Myocyte (in vitro differentiated cells): ENCODE data around the gene LYSMD3. TPM values are rescaled to one million over a fixed set of nuclear protein-coding genes. Genes with fewer than 3 reads are reported as not detected.
"Not testable (repeated sequence)": the region's sequence is repeated elsewhere in the genome, so short reads cannot be mapped to it uniquely, and the experiment has no call there.

Experiments
- DNase-seq: peaks from one replicate; pipeline ENCODE4 v3.0.0-alpha.2; 2012; ENCODE audit warnings: low read depth
- polyA plus RNA-seq: library from polyadenylated mRNA; unstranded; fragments of >200 nt; gene quantifications from one replicate; pipeline ENCODE4 v1.2.1, GENCODE V29; 2012; ENCODE audit warnings: missing spikeins
- total RNA-seq: library from RNA; depleted of rRNA; stranded (reverse); fragments of >200 nt; gene quantifications from 2 replicates; pipeline ENCODE4 v1.2.3, GENCODE V29; 2014

The LYSMD3 gene
- 14.3 and 15.8 TPM in 2 replicates for total RNA-seq
- polyA plus RNA-seq, result 7.0 TPM

DNA sequence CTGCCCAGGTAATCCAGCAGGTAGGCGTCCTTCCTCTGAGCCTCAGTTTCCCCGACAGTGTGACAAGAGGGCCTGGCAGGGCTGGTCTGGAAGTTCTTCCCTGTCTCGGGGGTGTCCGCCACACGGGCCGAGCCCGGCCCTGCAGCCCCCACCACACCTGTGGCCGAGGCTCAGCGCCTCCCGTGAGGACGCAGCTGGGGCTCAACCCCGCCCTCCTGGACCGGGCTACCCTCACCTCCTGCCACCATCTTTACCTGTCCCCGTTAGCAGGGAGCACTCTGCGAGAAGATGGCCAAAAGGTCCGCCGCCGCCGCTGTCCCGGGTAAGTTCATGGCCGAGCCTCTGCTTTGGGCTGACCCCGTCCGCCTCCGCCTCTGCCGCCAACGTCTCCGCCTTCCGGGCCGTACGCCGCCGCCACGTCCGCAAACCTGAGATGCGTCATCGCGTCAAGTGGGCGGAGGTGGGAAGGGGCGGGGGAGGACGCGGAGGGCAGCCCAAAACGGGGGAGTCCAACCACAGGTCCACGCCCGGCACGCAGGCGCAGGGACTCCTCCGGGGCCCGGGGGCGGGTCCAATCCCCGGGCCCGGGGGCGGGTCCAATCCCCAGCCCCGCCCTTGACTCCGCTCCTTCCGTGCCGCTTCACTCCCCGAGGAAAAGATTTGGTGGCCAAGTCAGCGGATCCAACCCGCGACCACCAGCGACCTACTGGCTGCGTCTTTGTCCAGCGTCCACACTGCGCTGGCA is at the start of gene LYSMD3:
Gene LYSMD3 (minus strand): TSS at position 391 of the 745 bp plus-strand sequence. CDS start 4,295 bp downstream, outside the sequence.
- DNase-seq, result peak; percentile 97

DNA sequence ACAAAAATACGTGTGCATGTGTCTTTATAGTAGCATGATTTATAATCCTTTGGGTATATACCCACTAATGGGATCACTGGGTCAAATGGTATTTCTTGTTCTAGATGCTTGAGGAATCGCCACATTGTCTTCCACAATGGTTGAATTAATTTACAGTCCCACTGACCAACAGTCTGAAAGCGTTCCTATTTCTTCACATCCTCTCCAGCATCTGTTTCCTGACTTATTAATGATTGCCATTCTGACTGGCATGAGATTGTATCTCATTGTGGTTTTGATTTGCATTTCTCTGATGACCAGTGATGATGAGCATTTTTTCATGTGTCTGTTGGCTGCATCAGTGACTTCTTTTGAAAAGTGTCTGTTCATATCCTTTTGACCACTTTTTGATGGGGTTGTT is 47.2 kb upstream of the LYSMD3 start:
- DNase-seq, result not testable (repeated sequence)

- DNase-seq, result no peak
Measured at GRCh38 chr5:90575712-90576111, 46.3 kb upstream of the LYSMD3 start.

DNA sequence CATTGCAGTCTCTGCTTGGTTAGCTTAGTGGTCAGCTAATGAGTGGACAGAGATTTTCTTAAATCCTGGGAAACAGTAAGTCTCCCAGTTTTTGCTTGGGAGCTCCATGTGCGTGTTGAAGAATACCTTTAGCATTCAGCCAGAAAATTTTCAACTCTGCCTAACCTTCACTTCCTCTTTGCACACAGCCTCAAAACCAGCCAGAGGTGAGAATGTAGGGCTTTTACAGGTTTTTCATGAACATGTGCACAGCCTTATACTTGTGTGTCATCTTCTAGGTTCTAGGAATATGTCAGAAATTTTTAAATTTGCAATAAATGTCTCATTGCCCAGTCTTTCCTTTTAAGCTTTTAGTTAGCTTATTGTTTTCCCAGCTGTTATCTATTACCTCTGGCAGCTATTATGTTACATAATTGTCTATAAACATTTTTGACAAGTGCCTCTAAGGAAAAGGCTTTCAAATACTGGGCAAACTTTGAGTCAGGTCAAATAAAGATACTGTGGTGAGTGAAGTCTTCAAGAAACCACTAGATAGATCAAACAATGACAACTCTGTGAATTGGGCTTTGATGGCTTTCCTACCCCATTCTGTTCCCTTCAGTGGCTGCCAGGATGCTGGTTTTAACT is 41.9 kb upstream of the LYSMD3 start:
- DNase-seq, result no peak

- DNase-seq, result no peak
Measured at GRCh38 chr5:90570034-90570433, 40.6 kb upstream of the LYSMD3 start.

DNA sequence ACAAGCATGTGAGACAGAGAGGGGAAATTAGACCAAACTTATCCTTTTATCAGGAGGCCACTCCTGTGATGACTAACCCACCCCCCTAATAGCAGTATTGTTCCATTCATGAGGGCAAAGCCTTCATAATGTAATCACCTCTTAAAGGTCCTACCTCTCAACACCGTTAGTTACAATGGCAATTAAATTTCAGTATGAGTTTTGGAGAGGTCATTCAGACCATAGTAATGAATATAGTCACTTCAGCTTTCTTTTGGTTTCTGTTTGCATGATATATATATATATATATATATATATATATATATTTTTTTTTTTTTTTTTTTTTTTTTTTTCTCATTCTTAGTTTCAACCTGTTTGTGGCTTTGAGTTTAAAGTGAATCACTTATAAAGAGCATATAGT is 39.7 kb upstream of the LYSMD3 start:
- no peak for DNase-seq

DNA sequence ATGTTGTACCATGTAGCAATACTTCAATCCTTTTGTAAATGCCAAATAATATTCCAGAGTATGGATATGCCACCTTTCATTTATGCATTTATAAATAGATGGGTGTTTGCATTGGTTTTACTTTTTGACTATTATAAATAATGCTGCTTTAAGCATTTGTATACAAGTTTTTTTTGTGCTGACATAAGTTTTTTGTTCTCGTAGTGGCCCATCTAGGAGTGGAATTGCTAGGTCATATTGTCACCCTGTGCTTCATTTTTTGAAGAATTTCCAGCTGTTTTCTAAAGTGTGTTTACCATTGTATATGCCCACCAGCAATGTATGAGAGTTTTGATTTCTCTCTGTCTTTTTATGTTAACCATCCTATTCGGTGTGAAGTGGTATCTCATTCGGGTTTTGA is 36.1 kb upstream of the LYSMD3 start:
- DNase-seq, result no peak

DNA sequence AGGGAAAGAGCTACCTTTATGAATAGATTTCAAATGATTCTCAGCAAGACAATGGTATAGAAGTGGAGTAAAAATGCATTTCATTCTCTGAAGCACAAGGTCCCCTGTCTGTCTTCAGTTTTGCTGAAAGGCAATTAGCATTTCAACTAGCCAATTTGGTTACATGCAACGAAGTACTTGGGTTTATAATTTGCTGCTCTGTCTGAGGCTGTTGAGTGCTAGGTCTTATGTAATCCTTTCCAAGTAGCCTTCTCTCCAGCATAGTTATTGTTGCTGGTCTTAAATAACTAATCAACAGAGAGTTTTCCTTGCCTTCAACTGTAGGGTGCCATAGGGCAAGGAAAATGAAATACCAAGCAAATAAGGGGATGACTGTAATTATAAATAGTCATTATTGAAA is 33.7 kb upstream of the LYSMD3 start:
- DNase-seq, result no peak

DNA sequence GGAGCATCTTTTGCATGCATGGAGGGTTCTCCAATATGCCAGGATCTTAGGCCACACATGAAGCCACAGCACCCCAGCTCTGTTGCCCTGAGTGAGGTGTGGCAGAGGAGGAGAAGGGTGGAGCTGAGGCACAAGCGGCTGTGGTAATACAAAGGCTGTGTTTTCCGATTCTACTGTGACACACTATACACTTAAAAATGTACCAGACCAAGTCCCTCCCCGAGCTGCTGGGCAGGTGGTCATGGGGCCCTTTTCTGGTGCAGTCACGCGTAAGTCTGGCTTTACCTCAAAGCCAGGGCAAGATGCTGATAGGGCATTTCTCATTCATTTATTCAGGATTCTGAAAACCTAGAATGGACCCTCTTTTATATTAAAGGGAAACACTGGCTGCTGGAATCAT is 33.0 kb upstream of the LYSMD3 start:
- no peak for DNase-seq

- no peak for DNase-seq
Measured at GRCh38 chr5:90561766-90562165, 32.4 kb upstream of the LYSMD3 start.

DNA sequence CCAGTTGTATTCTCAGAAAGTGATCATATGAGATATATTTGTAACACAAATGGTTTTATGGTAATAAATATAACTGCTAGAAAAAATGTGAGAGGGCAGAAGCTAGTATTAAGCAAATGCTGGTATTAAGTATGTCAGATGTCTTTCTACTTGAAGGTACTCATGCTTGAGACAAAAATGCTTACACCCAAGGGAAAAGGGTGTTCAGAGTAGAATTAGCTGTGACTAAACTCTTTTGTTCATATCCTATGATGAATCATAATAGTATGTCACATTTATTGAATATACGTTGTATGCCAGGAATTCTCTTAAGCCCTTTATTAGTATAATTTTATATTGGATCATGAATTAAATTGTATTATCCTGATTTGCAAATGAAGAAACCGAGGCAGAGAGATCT is 31.4 kb upstream of the LYSMD3 start:
- no peak for DNase-seq

GRCh38 chr5:90558344-90559192 is 29.2 kb upstream of the LYSMD3 start, which contains the start of gene ADGRV1:
Gene ADGRV1 (plus strand): TSS chr5:90558797. CDS start chr5:90558896, 99 bp downstream.
- DNase-seq, result peak; percentile 8

GRCh38 chr5:90557871-90558270 is 28.5 kb upstream of the LYSMD3 start:
- DNase-seq, result no peak

- DNase-seq, result no peak
Measured at GRCh38 chr5:90557391-90557790, 28.0 kb upstream of the LYSMD3 start.

DNA sequence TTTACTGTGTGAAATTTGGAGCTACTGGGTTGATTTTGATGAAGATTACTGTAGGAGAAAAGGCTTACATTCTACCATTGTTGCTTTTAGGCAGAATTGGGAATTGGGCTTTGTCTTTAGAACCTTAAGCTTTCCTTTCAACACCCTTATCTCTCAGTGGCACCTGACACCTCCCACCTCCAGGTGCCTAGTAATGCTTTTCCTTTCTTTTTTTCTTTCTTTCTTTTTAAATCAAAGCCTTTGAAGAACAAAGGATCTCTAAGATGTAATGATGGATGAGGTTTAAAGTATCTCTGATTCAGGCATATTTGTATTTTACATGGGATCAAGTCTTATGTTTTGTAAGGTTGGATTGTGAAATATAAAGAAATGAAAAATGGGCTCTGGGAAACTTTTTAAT is 26.3 kb upstream of the LYSMD3 start:
- no peak for DNase-seq

- DNase-seq, result no peak
Measured at GRCh38 chr5:90554358-90555006, 25.1 kb upstream of the LYSMD3 start.

- DNase-seq, result no peak
Measured at GRCh38 chr5:90553711-90554110, 24.3 kb upstream of the LYSMD3 start.

- no peak for DNase-seq
Measured at GRCh38 chr5:90551376-90551775, 22.0 kb upstream of the LYSMD3 start.

DNA sequence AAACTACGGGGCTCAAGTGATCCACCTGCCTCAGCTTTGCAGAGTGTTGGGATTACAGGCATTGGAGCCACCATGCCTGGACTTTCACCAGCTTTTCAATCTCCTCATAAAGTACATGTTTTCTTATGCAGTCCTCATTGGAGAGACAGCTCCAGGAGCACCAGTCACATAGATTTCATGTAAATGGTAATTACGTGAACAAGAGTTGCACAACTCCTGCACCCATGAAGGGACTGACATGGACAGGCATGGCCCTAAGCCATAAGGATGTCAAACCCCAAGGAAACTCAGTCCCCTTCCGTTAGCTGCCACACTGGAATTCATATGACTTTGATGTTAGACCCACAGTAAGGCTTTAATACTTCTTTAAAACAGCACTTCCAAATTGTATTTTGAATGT is 21.6 kb upstream of the LYSMD3 start:
- DNase-seq, result no peak

- DNase-seq, result no peak
Measured at GRCh38 chr5:90549729-90550275, 20.4 kb upstream of the LYSMD3 start.

GRCh38 chr5:90549223-90549622 is 19.8 kb upstream of the LYSMD3 start:
- no peak for DNase-seq
